Mucosa of stomach (tissue), 1 donor: ENCODE measurements around the gene MBNL1.

Experiments
- H3K27me3 ChIP-seq: one replicate; pipeline ENCODE4 v1.7.0; 2013; ENCODE audit warnings: mild to moderate bottlenecking, low read length; ENCODE audit not compliant: control insufficient read depth, insufficient read depth
- H3K36me3 ChIP-seq: one replicate; pipeline ENCODE4 v1.7.0; 2013; ENCODE audit warnings: low read length; ENCODE audit not compliant: control insufficient read depth, insufficient read depth
- H3K4me1 ChIP-seq: one replicate; pipeline ENCODE4 v1.7.0; 2013; ENCODE audit warnings: mild to moderate bottlenecking, low read length; ENCODE audit not compliant: control insufficient read depth, insufficient read depth
- H3K4me3 ChIP-seq: one replicate; pipeline ENCODE4 v1.7.0; 2013; ENCODE audit warnings: low read length
- H3K9ac ChIP-seq: one replicate; pipeline ENCODE4 v1.7.0; 2013; ENCODE audit warnings: mild to moderate bottlenecking, low read length, moderate library complexity
- H3K9me3 ChIP-seq: one replicate; pipeline ENCODE4 v1.7.0; 2013; ENCODE audit warnings: mild to moderate bottlenecking, low read length, moderate library complexity; ENCODE audit not compliant: control insufficient read depth
- donor health status: Pancreatic carcinoma.

MBNL1 gene

GRCh38 chr3:152319256-152319655 lies 50.5 kb downstream of the MBNL1 start:
- Histone ChIP-seq H3K9me3 (no peaks in the 10 kb centered on the region), H3K36me3 (no peaks in the 10 kb centered on the region), H3K9ac (no peak overlapping the region), H3K27me3 (no peaks in the 10 kb centered on the region), H3K4me1 (peaks cover 5% of the 10 kb centered on the region), H3K4me3 (no peak overlapping the region)

- peaks cover 5% of the 10 kb centered on the region for H3K4me1 ChIP-seq
- H3K9me3 ChIP-seq, result no peaks in the 10 kb centered on the region
- H3K4me3 ChIP-seq, result no peak overlapping the region
- H3K27me3 ChIP-seq, result no peaks in the 10 kb centered on the region
- no peaks in the 10 kb centered on the region for H3K36me3 ChIP-seq
- no peak overlapping the region for H3K9ac ChIP-seq
These were observed 51.3 kb downstream of the MBNL1 start for GRCh38 chr3:152319831-152320617.

- no peaks in the 10 kb centered on the region for H3K27me3 ChIP-seq
- no peaks in the 10 kb centered on the region for H3K9me3 ChIP-seq
- H3K9ac ChIP-seq, result no peak overlapping the region
- no peaks in the 10 kb centered on the region for H3K36me3 ChIP-seq
- no peak overlapping the region for H3K4me3 ChIP-seq
- H3K4me1 ChIP-seq, result peaks cover 5% of the 10 kb centered on the region
These were observed 52.6 kb downstream of the MBNL1 start for GRCh38 chr3:152321200-152321954.

GRCh38 chr3:152321955-152322377 lies 53.2 kb downstream of the MBNL1 start:
- Histone ChIP-seq H3K27me3 (no peaks in the 10 kb centered on the region), H3K36me3 (no peaks in the 10 kb centered on the region), H3K9me3 (no peaks in the 10 kb centered on the region), H3K4me1 (peaks cover 5% of the 10 kb centered on the region), H3K4me3 (no peak overlapping the region), H3K9ac (no peak overlapping the region)

GRCh38 chr3:152322756-152323155 lies 54.0 kb downstream of the MBNL1 start:
- Histone ChIP-seq H3K9me3 (no peaks in the 10 kb centered on the region), H3K9ac (no peak overlapping the region), H3K4me3 (no peak overlapping the region), H3K36me3 (no peaks in the 10 kb centered on the region), H3K4me1 (peaks cover 5% of the 10 kb centered on the region), H3K27me3 (no peaks in the 10 kb centered on the region)

GRCh38 chr3:152323834-152324233 lies 55.1 kb downstream of the MBNL1 start:
- Histone ChIP-seq H3K9me3 (no peaks in the 10 kb centered on the region), H3K27me3 (no peaks in the 10 kb centered on the region), H3K9ac (no peak overlapping the region), H3K36me3 (no peaks in the 10 kb centered on the region), H3K4me1 (peaks cover 5% of the 10 kb centered on the region), H3K4me3 (no peak overlapping the region)

- Histone ChIP-seq H3K27me3 (no peaks in the 10 kb centered on the region), H3K9me3 (no peaks in the 10 kb centered on the region), H3K9ac (no peak overlapping the region), H3K4me1 (peaks cover 6% of the 10 kb centered on the region), H3K36me3 (no peaks in the 10 kb centered on the region), H3K4me3 (no peak overlapping the region)
These were observed 56.4 kb downstream of the MBNL1 start for GRCh38 chr3:152325136-152325535.

- Histone ChIP-seq H3K4me3 (no peak overlapping the region), H3K4me1 (peaks cover 18% of the 10 kb centered on the region), H3K9me3 (no peaks in the 10 kb centered on the region)
These were observed 58.5 kb downstream of the MBNL1 start for GRCh38 chr3:152327203-152327602.

GRCh38 chr3:152328841-152329240 lies 60.1 kb downstream of the MBNL1 start:
- H3K4me1 ChIP-seq, result peaks cover 18% of the 10 kb centered on the region
- H3K4me3 ChIP-seq, result no peak overlapping the region

More at GRCh38 chr3:152327203-152327602, 58.5 kb downstream of the MBNL1 start:
- Histone ChIP-seq H3K27me3 (no peaks in the 10 kb centered on the region), H3K9ac (no peak overlapping the region), H3K36me3 (no peaks in the 10 kb centered on the region)

GRCh38 chr3:152330559-152330958 lies 61.8 kb downstream of the MBNL1 start:
- Histone ChIP-seq H3K9me3 (no peaks in the 10 kb centered on the region), H3K9ac (no peak overlapping the region), H3K36me3 (no peaks in the 10 kb centered on the region), H3K4me1 (peaks cover 18% of the 10 kb centered on the region), H3K27me3 (no peaks in the 10 kb centered on the region), H3K4me3 (no peak overlapping the region)

More at GRCh38 chr3:152328841-152329240, 60.1 kb downstream of the MBNL1 start:
- Histone ChIP-seq H3K27me3 (no peaks in the 10 kb centered on the region), H3K9ac (no peak overlapping the region), H3K9me3 (no peaks in the 10 kb centered on the region), H3K36me3 (no peaks in the 10 kb centered on the region)

GRCh38 chr3:152331018-152331541 lies 62.4 kb downstream of the MBNL1 start:
- H3K9ac ChIP-seq, result no peak overlapping the region
- peaks cover 18% of the 10 kb centered on the region for H3K4me1 ChIP-seq
- no peaks in the 10 kb centered on the region for H3K27me3 ChIP-seq
- no peak overlapping the region for H3K4me3 ChIP-seq
- no peaks in the 10 kb centered on the region for H3K36me3 ChIP-seq
- no peaks in the 10 kb centered on the region for H3K9me3 ChIP-seq

- no peak overlapping the region for H3K9ac ChIP-seq
- H3K4me3 ChIP-seq, result no peak overlapping the region
- no peaks in the 10 kb centered on the region for H3K27me3 ChIP-seq
- H3K4me1 ChIP-seq, result peaks cover 18% of the 10 kb centered on the region
- H3K36me3 ChIP-seq, result no peaks in the 10 kb centered on the region
- H3K9me3 ChIP-seq, result no peaks in the 10 kb centered on the region
These were observed 63.3 kb downstream of the MBNL1 start for GRCh38 chr3:152331998-152332397.
